Ishikawa (cell line): ENCODE measurements around the gene OPCML.

ENCODE experiments used
- CREB1 ChIP-seq: IDR thresholded peaks from 2 replicates; pipeline ENCODE4 v1.6.1; 2012; ENCODE audit warnings: low read depth
- TEAD4 ChIP-seq: IDR thresholded peaks from 2 replicates; pipeline ENCODE4 v1.6.1; 2012

DNA sequence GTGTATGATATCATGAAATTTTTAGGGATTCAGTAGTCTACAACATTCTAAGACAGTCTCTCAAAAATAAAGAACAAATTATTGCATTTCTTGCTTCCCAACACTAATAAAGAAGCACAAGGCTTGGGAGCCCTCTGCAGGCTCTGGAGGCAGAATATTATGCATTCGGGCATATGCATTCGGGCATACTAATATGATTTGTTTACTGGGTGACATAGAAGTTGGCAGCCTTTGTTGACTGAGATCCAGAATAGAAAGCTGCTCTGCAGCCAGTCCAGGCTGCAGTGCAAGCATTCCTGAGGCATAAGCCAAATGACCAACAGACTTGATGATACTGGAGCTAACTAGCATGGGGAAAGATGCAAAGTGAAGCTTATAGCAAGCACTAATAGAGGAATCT is 945.5 kb downstream of the OPCML start:
- no peak for TF ChIP-seq TEAD4
- no peak for TF ChIP-seq CREB1
